Right ventricle myocardium superior (tissue), 1 donor: Measurements from ENCODE around the gene PRB2. TPM values are rescaled to one million over a fixed set of nuclear protein-coding genes. Genes with fewer than 3 reads are reported as not detected.
"Not testable (repeated sequence)": the region's sequence is repeated elsewhere in the genome, so short reads cannot be mapped to it uniquely, and the experiment has no call there.

Experiments
- ATAC-seq: fragments of 200-7000 bp; cut with Tn5 transposase; one replicate; pipeline ENCODE4 v1.9.1; 2020; ENCODE audit warnings: mild to moderate bottlenecking; ENCODE audit not compliant: poor library complexity
- DNase-seq: peaks from one replicate; pipeline ENCODE4 v3.0.0-alpha.2; 2020
- intact Hi-C: fragments of 100-400 bp; cut with DNase I; formaldehyde crosslinking; loops from one replicate; pipeline ENCODE4 v1.11.2; 2022
- long read RNA-seq: library from polyadenylated mRNA; unstranded; transcript quantifications from one replicate; pipeline ENCODE4 v2.0.0, GENCODE V29; 2021
- total RNA-seq: library from RNA; stranded (reverse); fragmentation: NEBNext Ultra II Directional; extraction: Animal tissue kit (Norgen Biotek cat#: 25700); gene quantifications from one replicate; pipeline ENCODE4 v1.2.1, GENCODE V29; 2021
- donor health status: DM: no; HTN: yes; CAD: no; lungs with severe emphysema.

Gene PRB2
- total RNA-seq = not detected
- long read RNA-seq = 0 reads

GRCh38 chr12:11395467-11395866 is at the start of gene PRB2:
Gene PRB2 (minus strand): TSS chr12:11395567. CDS start chr12:11395529, 38 bp downstream.
- ATAC-seq, intact Hi-C loops, DNase-seq: not testable (repeated sequence)

- DNase-seq = no peak
Observed at GRCh38 chr12:11437966-11438365, 42.6 kb upstream of the PRB2 start.

GRCh38 chr12:11433664-11434063 is 38.3 kb upstream of the PRB2 start:
- no peak for DNase-seq
- no peak for ATAC-seq
- intact Hi-C loops = no loop called here

More at GRCh38 chr12:11437966-11438365, 42.6 kb upstream of the PRB2 start:
- intact Hi-C loops = no loop called here
- ATAC-seq = no peak

- intact Hi-C loops = no loop called here
- ATAC-seq = no peak
Observed at GRCh38 chr12:11431486-11431885, 36.1 kb upstream of the PRB2 start.

GRCh38 chr12:11427341-11427740 is 32.0 kb upstream of the PRB2 start:
- DNase-seq (no peak), ATAC-seq (no peak)
- intact Hi-C loops = no loop called here

More at GRCh38 chr12:11431486-11431885, 36.1 kb upstream of the PRB2 start:
- no peak for DNase-seq

GRCh38 chr12:11412731-11413130 is 17.4 kb upstream of the PRB2 start:
- intact Hi-C loops = no loop called here
- ATAC-seq (no peak), DNase-seq (no peak)

- intact Hi-C loops = no loop called here
- ATAC-seq (no peak), DNase-seq (no peak)
Observed at GRCh38 chr12:11408096-11408495, 12.7 kb upstream of the PRB2 start.

GRCh38 chr12:11397366-11397765 is 2.0 kb upstream of the PRB2 start:
- ATAC-seq = no peak
- no peak for DNase-seq
- intact Hi-C loops = no loop called here

- intact Hi-C loops, ATAC-seq, DNase-seq: not testable (repeated sequence)
Observed at GRCh38 chr12:11391456-11391855, 3.9 kb downstream of the PRB2 start.

GRCh38 chr12:11377420-11377819 is 17.9 kb downstream of the PRB2 start:
- intact Hi-C loops, ATAC-seq: not testable (repeated sequence)

GRCh38 chr12:11361151-11361550 is 34.2 kb downstream of the PRB2 start:
- ATAC-seq (no peak), DNase-seq (no peak)
- intact Hi-C loops = no loop called here

More at GRCh38 chr12:11377420-11377819, 17.9 kb downstream of the PRB2 start:
- not testable (repeated sequence) for DNase-seq

GRCh38 chr12:11360205-11360883 is 35.0 kb downstream of the PRB2 start:
- DNase-seq, intact Hi-C loops, ATAC-seq: not testable (repeated sequence)

GRCh38 chr12:11351736-11352135 is 43.6 kb downstream of the PRB2 start:
- DNase-seq, ATAC-seq, intact Hi-C loops: not testable (repeated sequence)

- intact Hi-C loops = no loop called here
- no peak for DNase-seq
- ATAC-seq = no peak
Observed at GRCh38 chr12:11348439-11348838, 46.9 kb downstream of the PRB2 start.

GRCh38 chr12:11347810-11348209 is 47.6 kb downstream of the PRB2 start:
- DNase-seq (no peak), ATAC-seq (no peak)
- intact Hi-C loops = no loop called here

GRCh38 chr12:11344500-11344899 is 50.9 kb downstream of the PRB2 start:
- intact Hi-C loops = no loop called here
- ATAC-seq = no peak

More at GRCh38 chr12:11344500-11344899, 50.9 kb downstream of the PRB2 start:
- DNase-seq = no peak

Other genes starting within 250 kb of the PRB2 start
- 13.6 TPM for gene SMIM10L1, start 224.4 kb downstream of the PRB2 start, total RNA-seq
- gene TAS2R42, start 208.6 kb downstream of the PRB2 start, total RNA-seq = not detected
- not detected for gene PRB3, start 125.9 kb downstream of the PRB2 start, total RNA-seq
- gene PRB4, start 85.1 kb downstream of the PRB2 start, total RNA-seq = not detected